CD4-positive, alpha-beta T cell treated with Interleukin-15 for 1 hour (primary cell): ENCODE results near the gene PLEKHA7.
"Not testable (repeated sequence)": the region's sequence is repeated elsewhere in the genome, so short reads cannot be mapped to it uniquely, and the experiment has no call there.

Experiments used
- DNase-seq: peaks from one replicate; pipeline ENCODE4 v3.0.0-alpha.2; 2020

The PLEKHA7 gene

GRCh38 chr11:16902182-16902581 is 112.0 kb downstream of the PLEKHA7 start:
- DNase-seq, result no peak

- DNase-seq, result no peak
Observed at GRCh38 chr11:16900491-16900890, 113.7 kb downstream of the PLEKHA7 start.

- no peak for DNase-seq
Observed at GRCh38 chr11:16899708-16900303, 114.4 kb downstream of the PLEKHA7 start.

DNA sequence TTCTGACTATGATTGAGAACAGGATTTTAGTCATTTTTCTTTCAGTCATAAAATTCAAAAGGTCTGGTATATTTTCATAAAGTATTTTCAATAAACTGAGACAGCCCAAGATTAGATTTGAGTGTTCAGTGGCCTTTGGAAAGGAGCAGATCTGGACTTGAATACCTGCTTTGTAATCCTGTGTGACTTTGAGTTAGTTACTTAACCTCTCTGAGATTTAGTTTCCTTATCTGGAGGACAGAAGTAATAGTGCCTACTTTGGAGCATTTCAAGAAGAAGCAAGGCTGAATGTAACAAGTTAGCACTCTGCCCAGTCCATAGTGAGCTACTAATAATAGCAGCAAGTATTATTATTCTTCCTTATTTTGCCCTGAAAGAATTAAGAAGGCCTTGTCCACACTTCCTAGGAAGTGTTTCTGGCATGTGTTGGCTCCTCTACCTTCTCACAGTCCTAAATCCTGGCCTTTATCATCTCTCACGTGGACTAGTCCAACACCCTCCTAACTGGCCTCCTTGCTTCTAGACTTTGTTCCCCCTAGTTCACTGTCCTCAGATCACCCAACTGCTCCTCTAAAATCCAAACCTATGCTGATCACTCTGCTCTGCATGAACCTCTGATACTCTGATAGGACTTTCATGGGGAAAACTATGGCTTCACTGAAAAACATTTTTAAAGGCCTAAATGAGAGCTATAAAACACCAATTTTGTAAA is 115.8 kb downstream of the PLEKHA7 start:
- no peak for DNase-seq

DNA sequence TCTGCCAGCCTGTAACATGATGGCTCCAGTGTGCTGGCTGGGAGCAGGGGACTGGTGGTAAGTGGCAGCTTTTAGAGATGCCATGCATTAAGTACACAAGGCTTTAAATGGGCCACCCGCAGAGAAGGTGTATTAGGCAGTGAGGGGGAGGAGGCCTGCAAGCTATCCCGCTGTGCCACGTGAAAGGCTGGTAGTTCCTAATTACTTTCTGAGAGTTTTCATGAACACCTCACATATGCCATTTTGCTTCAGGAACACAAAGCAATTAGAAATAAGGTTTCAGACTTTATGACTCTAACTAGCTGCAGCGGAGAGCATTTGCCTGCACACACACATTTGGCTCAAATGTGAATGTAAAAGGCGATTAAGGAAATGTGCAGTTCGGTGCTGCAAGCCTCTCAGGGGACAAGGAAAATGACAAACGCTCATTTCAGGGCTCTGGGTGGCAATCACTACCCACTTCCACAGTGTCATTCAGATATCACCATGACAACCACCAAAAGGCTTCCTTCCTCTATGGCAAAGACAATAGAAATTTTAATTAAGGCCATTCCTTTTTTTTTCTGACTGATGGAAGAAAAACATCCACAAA is 116.6 kb downstream of the PLEKHA7 start:
- DNase-seq, result no peak

GRCh38 chr11:16896729-16897469 is 117.3 kb downstream of the PLEKHA7 start:
- no peak for DNase-seq

- DNase-seq, result no peak
Observed at GRCh38 chr11:16895306-16895705, 118.9 kb downstream of the PLEKHA7 start.

GRCh38 chr11:16893456-16894066 is 120.7 kb downstream of the PLEKHA7 start:
- no peak for DNase-seq

GRCh38 chr11:16891964-16892363 is 122.2 kb downstream of the PLEKHA7 start:
- no peak for DNase-seq

DNA sequence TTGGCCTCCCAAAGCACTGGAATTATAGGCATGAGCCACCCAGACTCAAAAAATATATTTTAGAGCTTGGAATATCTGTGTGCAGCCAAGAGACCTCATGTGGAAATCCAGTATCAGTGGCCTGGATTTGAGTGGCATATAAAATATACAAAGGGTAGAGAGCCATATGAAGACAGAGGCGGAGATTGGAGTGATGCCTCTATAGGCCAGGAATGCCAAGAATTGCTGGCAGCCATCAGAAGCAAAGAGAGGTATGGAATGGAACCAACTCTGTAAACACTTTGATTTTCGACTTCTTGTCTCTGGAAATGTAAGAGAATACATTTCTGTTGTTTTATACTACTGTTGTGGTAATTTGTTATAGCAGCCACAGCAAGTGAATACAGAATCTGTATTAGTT is 123.0 kb downstream of the PLEKHA7 start:
- no peak for DNase-seq

- DNase-seq, result no peak
Observed at GRCh38 chr11:16890442-16890841, 123.8 kb downstream of the PLEKHA7 start.

DNA sequence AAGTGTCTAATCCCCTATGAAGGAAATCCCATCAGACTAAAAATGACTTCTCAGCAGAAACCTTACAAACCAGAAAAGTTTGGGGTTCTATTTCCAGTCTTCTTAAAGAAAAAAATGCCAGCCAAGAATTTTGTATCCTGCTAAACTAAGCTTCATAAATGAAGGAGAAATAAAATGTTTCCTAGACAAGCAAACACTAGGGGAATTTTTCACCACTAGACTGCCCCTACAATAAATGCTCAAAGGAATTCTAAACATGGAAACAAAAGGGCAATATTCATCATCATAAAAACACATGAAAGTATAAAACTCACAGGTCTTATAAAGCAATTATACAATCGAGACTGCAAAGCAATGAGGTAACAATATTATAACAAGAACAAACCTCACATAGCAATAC is 124.3 kb downstream of the PLEKHA7 start:
- DNase-seq, result no peak

GRCh38 chr11:16889010-16889409 is 125.2 kb downstream of the PLEKHA7 start:
- not testable (repeated sequence) for DNase-seq

GRCh38 chr11:16887887-16888286 is 126.3 kb downstream of the PLEKHA7 start:
- DNase-seq, result not testable (repeated sequence)

GRCh38 chr11:16883174-16883573 is 131.0 kb downstream of the PLEKHA7 start:
- no peak for DNase-seq

DNA sequence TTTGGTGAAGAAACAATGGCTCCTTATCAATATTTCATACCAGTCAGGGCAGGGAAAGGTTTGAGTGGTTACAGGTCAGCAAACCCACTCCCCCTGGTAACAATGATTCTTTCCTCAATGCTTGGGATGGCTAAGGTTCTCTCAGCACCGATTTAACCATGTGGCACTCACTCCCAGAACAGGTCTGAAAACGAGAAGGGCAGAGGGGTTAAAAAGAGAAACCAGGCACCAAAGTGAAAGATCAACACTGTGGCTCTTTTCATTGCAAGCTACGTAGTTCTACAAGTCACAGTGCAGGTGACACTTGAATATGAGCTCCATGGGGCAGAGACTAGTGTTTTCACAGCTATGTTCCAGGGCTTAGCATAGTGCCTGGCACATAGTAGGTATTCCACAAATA is 132.4 kb downstream of the PLEKHA7 start:
- DNase-seq, result no peak

GRCh38 chr11:16881074-16881709 is 133.0 kb downstream of the PLEKHA7 start:
- DNase-seq, result no peak

DNA sequence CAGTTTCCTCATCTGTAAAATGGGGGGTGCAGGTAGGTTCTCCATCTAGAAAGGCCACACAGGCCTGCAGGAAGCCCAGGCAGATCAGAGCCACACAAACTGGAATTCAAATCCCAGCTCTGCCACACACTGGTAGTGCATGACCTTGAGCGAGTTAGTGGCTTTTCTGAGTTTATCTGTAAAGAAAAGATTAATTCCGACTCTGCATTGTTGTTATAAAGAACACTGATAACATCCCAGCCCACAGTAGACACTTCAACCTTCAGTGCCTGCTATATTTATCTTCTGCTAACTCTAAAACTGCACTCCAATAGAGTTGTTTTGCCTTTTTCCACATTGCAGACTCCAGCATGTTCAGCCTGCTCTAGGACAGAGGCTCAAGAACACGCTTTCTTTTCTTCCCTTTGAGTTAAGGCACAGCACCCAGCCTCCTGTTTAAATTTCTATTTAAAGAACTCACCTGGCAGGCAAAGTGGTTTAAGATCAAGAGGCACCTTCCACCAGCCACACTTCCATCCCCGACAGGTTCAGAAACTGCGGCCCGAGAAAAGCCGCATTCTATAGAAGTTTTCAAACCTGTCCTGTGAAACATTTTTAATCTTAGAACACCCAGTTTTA is 133.9 kb downstream of the PLEKHA7 start:
- no peak for DNase-seq

GRCh38 chr11:16879690-16880089 is 134.5 kb downstream of the PLEKHA7 start:
- no peak for DNase-seq

- DNase-seq, result no peak
Observed at GRCh38 chr11:16876837-16877236, 137.4 kb downstream of the PLEKHA7 start.

- no peak for DNase-seq
Observed at GRCh38 chr11:16876053-16876752, 138.0 kb downstream of the PLEKHA7 start.
